Panc1 (cell line): ENCODE data around the gene CSTF3. TPM values are rescaled to one million over a fixed set of nuclear protein-coding genes. Genes with fewer than 3 reads are reported as not detected.

Source experiments
- ATAC-seq: fragments of 200-7000 bp; cut with Tn5 transposase; 2 replicates; pipeline ENCODE4 v1.9.1; 2020; ENCODE audit warnings: mild to moderate bottlenecking, moderate library complexity
- BruUV-seq: library from RNA; stranded (reverse); fragments of 400-500 nt; replicated peaks from 2 replicates; lab custom pipeline; 2021; lab: Mats Ljungman, UMichigan
- CTCF ChIA-PET: fragments of 300-600 bp; sonication (Branson Sonifier 250); formaldehyde crosslinking; loops from one replicate; lab custom pipeline; 2022; ENCODE audit warnings: antibody characterized with exemption; lab: Charles Lee
- POLR2A ChIA-PET: fragments of 300-600 bp; sonication (Branson Sonifier 250); formaldehyde crosslinking; loops from one replicate; lab custom pipeline; 2022; ENCODE audit warnings: antibody characterized with exemption; lab: Charles Lee
- DNase-seq: peaks from one replicate; pipeline ENCODE4 v3.0.0-alpha.2; 2010; ENCODE audit warnings: low read depth, low spot score
- H3K27ac ChIP-seq: 2 replicates; pipeline ENCODE4 v1.5.1; 2011; ENCODE audit warnings: mild to moderate bottlenecking, low read length, inconsistent platforms
- H3K27me3 ChIP-seq: fragments of 200-500 bp; sonication (Bioruptor generic); 2 replicates; pipeline ENCODE4 v1.6.0; 2014; ENCODE audit warnings: low read length, inconsistent platforms; ENCODE audit not compliant: control insufficient read depth, insufficient read depth
- H3K36me3 ChIP-seq: fragments of 200-500 bp; sonication (Bioruptor generic); 2 replicates; pipeline ENCODE4 v1.5.1; 2014; ENCODE audit warnings: inconsistent platforms, mild to moderate bottlenecking, low read length, moderate library complexity; ENCODE audit not compliant: control insufficient read depth, insufficient read depth
- H3K4me1 ChIP-seq: 2 replicates; pipeline ENCODE4 v1.5.1; 2011; ENCODE audit warnings: inconsistent platforms, mild to moderate bottlenecking, low read length, moderate library complexity; ENCODE audit not compliant: control insufficient read depth, insufficient read depth
- H3K4me3 ChIP-seq, 2 experiments: 2 replicates each; pipeline ENCODE4 v1.5.1; 2011 to 2012; ENCODE audit warnings: low read depth in 2 of 2, low read length in 2 of 2, mild to moderate bottlenecking in 2 of 2, inconsistent platforms in 1 of 2, moderate library complexity in 1 of 2
- H3K9me3 ChIP-seq: fragments of 200-500 bp; sonication (Bioruptor generic); 2 replicates; pipeline ENCODE4 v1.5.1; 2014; ENCODE audit warnings: low read depth, mild to moderate bottlenecking, inconsistent platforms, low read length, moderate library complexity; ENCODE audit not compliant: control insufficient read depth, insufficient read depth
- CTCF ChIP-seq: fragments of 450-650 bp; IDR thresholded peaks from 2 replicates; pipeline ENCODE4 v1.5.1; 2017; ENCODE audit warnings: mild to moderate bottlenecking
- POLR2AphosphoS5 ChIP-seq: IDR thresholded peaks from 2 replicates; pipeline ENCODE4 v1.6.1; 2012; ENCODE audit warnings: mild to moderate bottlenecking, low read depth, low read length, moderate library complexity
- REST ChIP-seq, 2 experiments: IDR thresholded peaks; 2 replicates each; pipeline ENCODE4 v1.6.1; 2011 to 2012; ENCODE audit warnings: low read depth in 2 of 2, control low read depth in 1 of 2, low read length in 1 of 2, mild to moderate bottlenecking in 1 of 2, moderate library complexity in 1 of 2; ENCODE audit not compliant: insufficient read depth in 1 of 2
- SIN3A ChIP-seq: IDR thresholded peaks from 2 replicates; pipeline ENCODE4 v1.6.1; 2012; ENCODE audit warnings: low read depth, mild to moderate bottlenecking, low read length, moderate library complexity, borderline replicate concordance; ENCODE audit not compliant: insufficient read depth
- TCF7L2 ChIP-seq: IDR thresholded peaks from 2 replicates; pipeline ENCODE4 v1.6.1; 2011; ENCODE audit warnings: mild to moderate bottlenecking, low read depth, low read length, inconsistent platforms
- in situ Hi-C: cut with HindIII; loops from 2 replicates; pipeline ENCODE4 v1.10.0; 2016; ENCODE audit warnings: low sequenced_read_pairs, low pct_unique_long_range_greater_than_20kb
- intact Hi-C: fragments of 100-400 bp; cut with micrococcal nuclease; formaldehyde crosslinking; loops from one replicate; pipeline ENCODE4 v1.10.0; 2022; ENCODE audit not compliant: unreplicated experiment
- total RNA-seq: library from RNA; stranded (reverse); gene quantifications from one replicate; pipeline ENCODE4 v1.2.1, GENCODE V29; 2021; ENCODE audit not compliant: unreplicated experiment

CSTF3 gene
- total RNA-seq, 1 experiment from 2014 or later = 29.8 TPM

- TF ChIP-seq SIN3A (no peak), REST (IDR thresholded peaks at IDR 0.05; ENCODE audit: insufficient read depth in 1 of 2, low read depth in 2 of 2, low read length in 1 of 2) (no peak), TCF7L2 (no peak), CTCF (no peak), POLR2AphosphoS5 (no peak)
- CTCF ChIA-PET = no interaction called here
- no peaks in the 10 kb centered on the region for H3K9me3 ChIP-seq
- in situ Hi-C loops (no loop called here), intact Hi-C loops (no loop called here)
- H3K27me3 ChIP-seq = no peaks in the 10 kb centered on the region
- DNase-seq = no peak
- POLR2A ChIA-PET = no interaction called here
- H3K4me1 ChIP-seq = no peaks in the 10 kb centered on the region
- no peak overlapping the region for H3K27ac ChIP-seq
- no peak for ATAC-seq
- H3K4me3 ChIP-seq = no peak overlapping the region
- H3K36me3 ChIP-seq = peaks cover 15% of the 10 kb centered on the region
- no TSS peak for BruUV-seq
Observed at GRCh38 chr11:33094157-33094556, 67.1 kb downstream of the CSTF3 start.

- intact Hi-C loops (no loop called here), in situ Hi-C loops (no loop called here)
- CTCF ChIA-PET = no interaction called here
- no peak overlapping the region for H3K4me3 ChIP-seq
- no peaks in the 10 kb centered on the region for H3K9me3 ChIP-seq
- POLR2A ChIA-PET = no interaction called here
- no TSS peak for BruUV-seq
- no peak for TF ChIP-seq TCF7L2
- no peak for TF ChIP-seq REST (IDR thresholded peaks at IDR 0.05; ENCODE audit: insufficient read depth in 1 of 2, low read depth in 2 of 2, low read length in 1 of 2)
- TF ChIP-seq CTCF = peak; percentile 34; the same call in 1 of the 2 replicates
- ATAC-seq = peak; percentile 69
- no peaks in the 10 kb centered on the region for H3K4me1 ChIP-seq
- H3K27me3 ChIP-seq = no peaks in the 10 kb centered on the region
- DNase-seq = no peak
- no peak overlapping the region for H3K27ac ChIP-seq
- H3K36me3 ChIP-seq = no peaks in the 10 kb centered on the region; the same call in 1 of the 2 replicates
Observed at GRCh38 chr11:33089776-33090175, 71.5 kb downstream of the CSTF3 start.
